Ascending aorta (tissue), 2 donors: ENCODE results near the gene TRHDE. TPM values are rescaled to one million over a fixed set of nuclear protein-coding genes. Genes with fewer than 3 reads are reported as not detected.

Experiments used
- DNase-seq, 2 donors: peaks; one replicate each; pipeline ENCODE4 v3.0.0-alpha.2; 2019; ENCODE audit warnings: low spot score in 2 of 2
- H3K27ac ChIP-seq, 2 donors: fragments of 200-600 bp; sonication (generic); one replicate each; pipeline ENCODE4 v1.5.1; 2016 to 2017; ENCODE audit warnings: mild to moderate bottlenecking in 1 of 2
- H3K27me3 ChIP-seq: fragments of 200-600 bp; sonication (generic); one replicate; pipeline ENCODE4 v1.5.1; 2017
- H3K36me3 ChIP-seq, 2 donors: fragments of 200-600 bp; sonication (generic); one replicate each; pipeline ENCODE4 v1.5.1; 2016
- H3K4me1 ChIP-seq, 2 donors: fragments of 200-600 bp; sonication (generic); one replicate each; pipeline ENCODE4 v1.5.1; 2016 to 2017; ENCODE audit warnings: mild to moderate bottlenecking in 1 of 2
- H3K4me3 ChIP-seq, 2 donors: fragments of 200-600 bp; sonication (generic); one replicate each; pipeline ENCODE4 v1.5.1; 2016 to 2017; ENCODE audit warnings: mild to moderate bottlenecking in 1 of 2
- H3K9me3 ChIP-seq, 2 donors: fragments of 200-600 bp; sonication (generic); one replicate each; pipeline ENCODE4 v1.5.1; 2016
- CTCF ChIP-seq, 3 experiments: fragments of 200-600 bp in 2 of 3; fragments of 450-650 bp in 1 of 3; sonication (generic) in 2 of 3; IDR thresholded peaks; one replicate each; pipeline ENCODE4 v1.5.1; 2016 to 2019; ENCODE audit warnings: antibody characterized with exemption in 3 of 3, mild to moderate bottlenecking in 1 of 3, moderate library complexity in 1 of 3
- intact Hi-C: fragments of 100-400 bp; cut with DNase I; formaldehyde crosslinking; loops from one replicate; pipeline ENCODE4 v1.15.1; 2023
- total RNA-seq: library from RNA; depleted of rRNA; stranded (reverse); fragments of >200 nt; gene quantifications from one replicate; pipeline ENCODE4 v1.1.0, GENCODE V29; 2016

The TRHDE gene
- total RNA-seq, 1 donor from 2014 or later: 34.0 TPM

- H3K27me3 ChIP-seq: no peaks in the 10 kb centered on the region
- no peaks in the 10 kb centered on the region for H3K4me1 ChIP-seq
- no peaks in the 10 kb centered on the region for H3K36me3 ChIP-seq
- H3K27ac ChIP-seq: no peak overlapping the region
- intact Hi-C loops: no loop called here
- no peak for DNase-seq
- no peaks in the 10 kb centered on the region for H3K9me3 ChIP-seq
- TF ChIP-seq CTCF (IDR thresholded peaks at IDR 0.05): no peak
- no peak overlapping the region for H3K4me3 ChIP-seq
These were observed 444.9 kb downstream of the TRHDE start for GRCh38 chr12:72717036-72717435.
